Fibroblast of the conjunctiva (primary cell): ENCODE results near the gene GCM1.

Experiments used
- DNase-seq: peaks from one replicate; pipeline ENCODE4 v3.0.0-alpha.2; 2010; ENCODE audit warnings: low read depth

The GCM1 gene

GRCh38 chr6:53104916-53105315, 43.7 kb downstream of the GCM1 start:
- no peak for DNase-seq

DNA sequence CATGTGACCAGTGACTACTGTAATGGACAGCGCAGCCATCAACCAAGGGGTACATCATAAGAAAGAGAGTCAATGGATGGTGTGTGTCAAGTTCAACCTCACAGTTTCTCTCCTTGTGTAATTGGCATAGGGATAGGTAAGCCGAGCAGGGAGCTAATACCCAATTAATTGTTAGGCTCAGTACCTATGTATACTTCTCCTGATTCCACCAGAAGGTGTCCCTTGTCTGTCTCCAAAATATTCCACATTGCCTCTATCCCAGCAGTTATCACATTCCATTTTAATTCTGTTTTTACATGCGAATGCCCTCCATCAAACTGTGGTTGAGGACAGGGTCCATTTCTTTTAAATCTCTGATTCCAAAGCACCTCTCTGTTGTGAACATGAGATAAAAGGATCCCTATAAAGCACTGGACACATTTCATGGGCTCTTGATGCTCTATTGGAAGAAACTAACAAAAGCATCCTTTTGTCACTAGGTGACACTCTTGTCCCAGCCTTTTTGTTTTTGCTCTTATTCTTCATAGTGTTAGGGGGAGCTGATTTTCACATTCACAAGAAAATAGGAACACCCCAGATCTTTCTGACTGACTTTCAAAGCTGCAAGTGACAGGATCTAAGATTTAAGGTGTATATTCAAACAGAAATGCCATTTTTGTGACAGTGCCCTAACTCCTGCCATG, 44.5 kb downstream of the GCM1 start:
- no peak for DNase-seq

DNA sequence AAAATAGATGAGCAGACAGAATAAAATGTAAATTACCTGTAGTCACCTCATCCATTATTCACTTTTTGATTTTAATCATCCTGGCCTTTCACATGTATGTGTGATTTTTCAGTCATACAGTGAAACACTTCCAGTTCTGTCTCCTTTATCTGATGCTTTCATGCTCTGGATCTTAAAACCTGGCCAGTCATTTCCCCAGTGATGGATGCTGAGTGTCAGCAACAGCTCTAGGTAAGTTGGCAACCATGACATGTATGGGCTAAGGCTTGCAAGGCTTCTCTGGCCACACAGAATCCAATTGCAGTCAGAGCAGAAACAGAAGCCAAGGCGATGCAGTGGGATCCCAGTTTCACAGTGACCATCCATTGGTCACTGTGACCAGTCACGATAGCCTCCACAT, 47.6 kb downstream of the GCM1 start:
- no peak for DNase-seq

DNA sequence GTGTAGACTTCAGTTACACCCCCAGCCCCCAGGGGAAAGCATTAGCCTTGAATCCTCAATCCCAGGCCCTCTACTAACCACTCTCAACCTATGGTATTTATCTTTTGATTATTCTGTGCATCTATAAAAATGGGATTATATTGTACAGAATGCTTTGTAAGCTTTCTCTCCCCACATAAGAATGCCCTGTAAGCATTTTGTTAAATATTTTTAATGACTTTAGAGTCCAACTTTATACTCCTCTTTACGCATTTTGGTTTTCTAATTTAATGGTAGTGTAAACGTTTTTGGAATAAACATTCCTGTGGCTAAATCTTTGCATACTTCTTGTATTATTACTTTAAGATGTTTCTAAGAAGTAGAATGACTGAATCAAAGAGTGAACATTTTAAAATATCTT, 48.1 kb downstream of the GCM1 start:
- DNase-seq = no peak

- DNase-seq = no peak
These were observed 52.9 kb downstream of the GCM1 start for GRCh38 chr6:53095716-53096115.

DNA sequence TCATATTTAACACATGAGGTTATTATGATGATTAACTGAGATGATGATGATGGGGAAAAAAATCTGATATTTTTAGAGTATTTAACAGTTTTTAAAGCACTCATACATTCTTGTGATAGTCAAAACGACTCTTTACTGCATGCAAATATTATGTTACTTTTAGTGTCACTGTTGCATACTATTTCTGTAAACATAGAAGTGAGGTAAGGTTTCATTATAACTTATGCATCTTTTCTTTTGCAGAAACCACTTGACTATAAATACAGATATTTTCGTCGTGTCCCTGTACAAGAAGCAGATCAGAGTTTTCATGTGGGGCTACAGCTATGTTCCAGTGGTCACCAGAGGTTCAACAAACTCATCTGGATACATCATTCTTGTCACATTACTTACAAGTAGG, 53.4 kb downstream of the GCM1 start:
- no peak for DNase-seq

DNA sequence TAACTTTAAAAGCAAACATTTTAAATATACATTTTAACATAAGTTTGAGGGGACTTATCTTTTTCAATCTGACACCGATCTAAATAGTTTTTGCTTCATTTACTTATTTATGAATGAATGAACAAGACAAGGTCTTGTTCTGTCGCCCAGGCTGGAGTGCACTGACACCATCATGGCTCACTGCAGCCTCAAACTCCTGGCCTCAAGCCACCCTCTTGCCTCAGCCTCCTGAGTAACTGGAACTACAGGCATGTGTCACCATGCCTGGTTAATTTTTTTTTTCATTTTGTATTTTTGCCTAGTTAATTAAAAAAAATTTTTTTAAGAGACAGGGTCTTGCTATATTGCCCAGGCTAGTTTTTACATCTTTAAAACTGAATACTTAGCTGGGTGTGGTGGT, 58.1 kb downstream of the GCM1 start:
- no peak for DNase-seq

DNA sequence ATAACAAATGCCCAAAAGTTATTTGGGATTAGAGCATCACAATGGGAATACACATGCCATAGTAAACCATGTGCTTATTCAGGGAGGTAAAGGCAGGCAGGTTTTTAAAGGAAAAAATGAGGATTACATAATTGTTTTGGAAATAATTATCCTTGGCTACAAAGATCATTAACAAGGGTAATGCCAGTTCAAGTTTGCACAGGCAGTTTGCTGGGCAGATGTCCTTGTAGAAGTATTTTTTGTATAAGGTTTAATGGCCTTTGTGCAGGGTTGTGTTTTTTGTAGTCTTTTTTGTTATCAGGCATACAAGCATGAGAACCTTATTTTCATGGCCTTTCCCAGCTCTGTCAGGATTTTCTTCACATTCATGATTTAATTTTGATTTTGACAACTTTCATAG, 58.7 kb downstream of the GCM1 start:
- no peak for DNase-seq

DNA sequence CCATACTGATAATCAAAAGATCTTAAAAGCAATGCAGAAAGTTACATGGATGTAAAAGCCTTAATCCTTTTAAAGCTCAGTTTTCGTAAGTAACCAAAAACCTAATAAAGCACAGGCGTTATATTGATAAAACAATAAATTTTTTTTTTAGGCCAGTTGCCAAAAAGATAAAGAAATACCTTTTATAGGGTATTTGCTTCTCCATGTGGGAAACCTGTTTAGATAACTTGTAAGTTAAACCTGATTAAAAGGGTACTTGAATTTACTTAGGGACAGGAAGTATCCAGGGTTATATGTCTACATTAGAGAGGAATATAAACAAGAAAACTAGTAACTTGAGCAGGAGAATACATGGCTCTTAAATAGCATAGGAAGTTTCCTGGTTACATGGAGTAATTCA, 62.3 kb downstream of the GCM1 start:
- no peak for DNase-seq

DNA sequence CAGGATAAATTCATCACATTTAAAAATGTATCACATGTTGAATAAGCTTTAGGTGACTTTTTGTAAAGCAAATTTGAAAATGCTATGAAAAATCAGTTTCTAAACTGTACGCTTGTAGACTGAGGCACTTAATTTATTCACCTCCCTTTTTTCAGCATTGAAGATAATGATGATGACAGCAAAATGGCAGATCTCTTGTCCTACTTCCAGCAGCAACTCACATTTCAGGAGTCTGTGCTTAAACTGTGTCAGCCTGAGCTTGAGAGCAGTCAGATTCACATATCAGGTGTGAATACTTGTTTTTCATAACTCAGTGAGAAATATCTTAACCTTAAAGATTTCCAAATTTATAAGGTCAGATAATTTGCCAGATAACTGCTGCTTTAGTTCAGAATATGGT, 67.8 kb downstream of the GCM1 start:
- no peak for DNase-seq
